ENCODE results near the gene ARMH2. TPM values are rescaled to one million over a fixed set of nuclear protein-coding genes. Genes with fewer than 3 reads are reported as not detected.
"Not testable (repeated sequence)": the region's sequence is repeated elsewhere in the genome, so short reads cannot be mapped to it uniquely, and the experiment has no call there.

Gene ARMH2
- total and polyA plus RNA-seq, 2 experiments from 2014 or later, result not detected

DNA sequence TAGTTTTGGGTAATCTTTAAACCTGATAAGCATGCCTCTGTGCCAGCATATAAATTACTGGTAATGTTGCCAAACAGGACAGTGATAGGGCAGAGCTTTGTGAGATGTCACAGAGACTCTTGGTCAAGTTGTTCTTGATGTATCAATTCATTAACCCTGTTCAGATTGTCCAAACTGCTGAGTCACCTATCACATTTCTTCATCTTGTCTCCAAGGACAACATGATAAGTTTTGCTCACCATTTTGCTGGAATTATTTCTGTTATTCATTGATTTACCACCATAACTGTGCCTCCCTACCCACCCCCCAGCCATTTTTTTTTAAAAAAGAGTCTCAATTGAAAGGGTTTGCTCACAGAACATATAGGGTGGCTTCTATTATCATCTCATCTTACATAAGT, 43.4 kb downstream of the ARMH2 start:
- DNase-seq (ENCODE audit: low spot score) (no peak), ATAC-seq (no peak)
- Mint-ChIP-seq H3K9me3 (peaks cover 6% of the 10 kb centered on the region; the same call in 1 of the 3 replicates), H3K27ac (no peak overlapping the region), H3K4me3 (no peak overlapping the region), H3K4me1 (no peaks in the 10 kb centered on the region), H3K36me3 (ENCODE audit: low read depth) (no peaks in the 10 kb centered on the region), H3K27me3 (ENCODE audit: insufficient read depth, low read depth, poor library complexity) (peaks cover 1% of the 10 kb centered on the region)
- Histone ChIP-seq H3K4me1 (ENCODE audit: insufficient read depth) (peaks cover 4% of the 10 kb centered on the region; the same call in 1 of the 2 replicates), H3K27ac (ENCODE audit: low read depth) (no peak overlapping the region), H3K36me3 (ENCODE audit: insufficient read depth) (no peaks in the 10 kb centered on the region), H3F3A (replicated peaks; ENCODE audit: low read depth) (no peaks in the 10 kb centered on the region), H3K27me3 (ENCODE audit: insufficient read depth) (no peaks in the 10 kb centered on the region), H3K79me2 (replicated peaks; ENCODE audit: insufficient read depth) (no peaks in the 10 kb centered on the region), H3K4me3 (no peak overlapping the region), H3K4me2 (no peak overlapping the region), H2AFZ (no peak overlapping the region), H3K9me2 (ENCODE audit: insufficient read depth) (peaks cover 6% of the 10 kb centered on the region), H4K20me1 (replicated peaks; ENCODE audit: insufficient read depth) (no peaks in the 10 kb centered on the region)
- TF ChIP-seq POLR2AphosphoS5 (IDR thresholded peaks at IDR 0.05; ENCODE audit: low read depth) (no peak), NANOG (IDR thresholded peaks at IDR 0.05; ENCODE audit: borderline replicate concordance) (no peak), JUNB (IDR thresholded peaks at IDR 0.05; ENCODE audit: unreplicated experiment) (no peak), EZH2phosphoT487 (IDR thresholded peaks at IDR 0.05; ENCODE audit: unreplicated experiment) (no peak), ZNF462 (CRISPR knock-in tag; IDR thresholded peaks at IDR 0.05) (no peak), EZH2 (IDR thresholded peaks at IDR 0.05; ENCODE audit: low read depth, unreplicated experiment) (no peak), STAT1 (IDR thresholded peaks at IDR 0.05; ENCODE audit: unreplicated experiment) (no peak), CREB1 (CRISPR knock-in tag; IDR thresholded peaks at IDR 0.05; ENCODE audit: low read depth) (no peak)

DNA sequence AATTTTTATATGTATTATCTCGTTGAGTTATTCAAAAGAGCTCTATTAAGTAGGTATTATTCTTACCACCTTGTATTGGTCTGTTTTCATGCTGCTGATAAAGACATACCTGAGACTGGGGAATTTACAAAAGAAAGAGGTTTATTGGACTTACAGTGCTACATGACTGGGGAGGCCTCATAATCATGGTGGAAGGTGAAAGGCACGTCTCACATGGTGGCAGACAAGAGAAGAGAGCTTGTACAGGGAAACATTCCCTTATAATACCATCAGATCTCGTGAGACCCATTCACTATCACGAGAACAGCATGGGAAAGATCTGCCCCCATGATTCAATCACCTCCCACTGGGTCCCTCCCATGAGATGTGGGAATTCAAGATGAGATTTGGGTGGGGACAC, 44.3 kb downstream of the ARMH2 start:
- not testable (repeated sequence) for H3K79me2 ChIP-seq (replicated peaks; ENCODE audit: insufficient read depth); H3K27me3 ChIP-seq (ENCODE audit: insufficient read depth); H3K4me1 Mint-ChIP-seq; H3K4me3 Mint-ChIP-seq; H2AFZ ChIP-seq; H3K36me3 Mint-ChIP-seq (ENCODE audit: low read depth); H3K4me2 ChIP-seq; H3K9me2 ChIP-seq (ENCODE audit: insufficient read depth); DNase-seq (ENCODE audit: low spot score); ATAC-seq; H3K27ac ChIP-seq (ENCODE audit: low read depth); H3K9me3 Mint-ChIP-seq; H3K27me3 Mint-ChIP-seq (ENCODE audit: insufficient read depth, low read depth, poor library complexity); H4K20me1 ChIP-seq (replicated peaks; ENCODE audit: insufficient read depth); H3K27ac Mint-ChIP-seq; H3K4me3 ChIP-seq; H3K36me3 ChIP-seq (ENCODE audit: insufficient read depth); H3F3A ChIP-seq (replicated peaks; ENCODE audit: low read depth); H3K4me1 ChIP-seq (ENCODE audit: insufficient read depth)

All from GM23338 (cell line).